Omental fat pad (tissue), 4 donors: ENCODE data around the gene UBE2O. TPM values are rescaled to one million over a fixed set of nuclear protein-coding genes. Genes with fewer than 3 reads are reported as not detected.

Source experiments
- ATAC-seq: fragments of 150-250 bp; one replicate; pipeline ENCODE4 v1.9.1; 2016; ENCODE audit warnings: mild to moderate bottlenecking, moderate library complexity; ENCODE audit not compliant: low FRiP score
- DNase-seq: peaks from one replicate; pipeline ENCODE4 v3.0.0-alpha.2; 2019; ENCODE audit warnings: low spot score
- CTCF ChIP-seq, 3 donors: fragments of 450-650 bp; IDR thresholded peaks; one replicate each; pipeline ENCODE4 v1.5.1; 2016 to 2017; ENCODE audit warnings: antibody characterized with exemption in 3 of 3, mild to moderate bottlenecking in 3 of 3, moderate library complexity in 2 of 3
- total RNA-seq, 4 donors: library from RNA; depleted of rRNA; stranded (reverse); fragments of >200 nt; gene quantifications; one replicate each; pipeline ENCODE4 v1.1.0, GENCODE V29; 2016

The UBE2O gene
- total RNA-seq, 4 donors from 2014 or later: 12.5 to 27.5 (median 20.0) TPM

- TF ChIP-seq CTCF (IDR thresholded peaks at IDR 0.05): no peak
- no peak for ATAC-seq
- no peak for DNase-seq
Observed at GRCh38 chr17:76453431-76453743, 435 bp upstream of the UBE2O start.

- DNase-seq: no peak
- TF ChIP-seq CTCF (IDR thresholded peaks at IDR 0.05): no peak
- ATAC-seq: peak; percentile 57
Observed at GRCh38 chr17:76452127-76452659, 759 bp downstream of the UBE2O start.

GRCh38 chr17:76451506-76451905 lies 1.4 kb downstream of the UBE2O start:
- DNase-seq: no peak
- no peak for ATAC-seq
- TF ChIP-seq CTCF (IDR thresholded peaks at IDR 0.05): no peak

- ATAC-seq (no peak), DNase-seq (no peak)
- TF ChIP-seq CTCF (IDR thresholded peaks at IDR 0.05): no peak
Observed at GRCh38 chr17:76449126-76449525, 3.8 kb downstream of the UBE2O start.

- ATAC-seq (no peak), DNase-seq (no peak)
- no peak for TF ChIP-seq CTCF (IDR thresholded peaks at IDR 0.05)
Observed at GRCh38 chr17:76447931-76448652, 4.9 kb downstream of the UBE2O start.

GRCh38 chr17:76446449-76447231 lies 6.3 kb downstream of the UBE2O start:
- DNase-seq (no peak), ATAC-seq (peak; percentile 96)
- no peak for TF ChIP-seq CTCF (IDR thresholded peaks at IDR 0.05)
